Measurements from ENCODE around the gene BCAS1. TPM values are rescaled to one million over a fixed set of nuclear protein-coding genes. Genes with fewer than 3 reads are reported as not detected.

BCAS1 gene
- total RNA-seq, 1 donor from 2014 or later: not detected

DNA sequence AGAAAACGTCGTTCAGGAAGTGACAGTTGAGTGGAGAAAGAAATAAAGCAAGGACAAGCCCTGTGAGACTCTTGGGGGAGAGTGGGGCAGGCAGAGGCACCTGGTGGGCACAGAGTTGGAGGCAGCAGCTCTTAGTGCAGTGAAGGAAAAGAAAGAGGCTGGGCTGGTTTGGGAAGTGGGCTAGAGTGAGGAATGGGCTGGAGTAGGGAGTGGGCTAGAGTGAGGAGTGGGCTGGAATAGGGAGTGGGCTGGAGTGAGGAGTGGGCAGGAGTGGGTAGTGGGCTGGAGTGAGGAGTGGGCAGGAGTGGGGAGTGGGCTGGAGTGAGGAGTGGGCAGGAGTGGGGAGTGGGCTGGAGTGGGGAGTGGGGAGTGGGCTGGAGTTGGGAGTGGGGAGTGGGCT is 43.7 kb upstream of the BCAS1 start:
- FAIRE-seq (no peak), DNase-seq (ENCODE audit: low read depth) (no peak)
- H3K4me3 ChIP-seq (ENCODE audit: low read depth, low read length): no peak overlapping the region
- no peaks in the 10 kb centered on the region for H3K27me3 ChIP-seq (ENCODE audit: control insufficient read depth, insufficient read depth, low read length)
- TF ChIP-seq, protein P1, sequence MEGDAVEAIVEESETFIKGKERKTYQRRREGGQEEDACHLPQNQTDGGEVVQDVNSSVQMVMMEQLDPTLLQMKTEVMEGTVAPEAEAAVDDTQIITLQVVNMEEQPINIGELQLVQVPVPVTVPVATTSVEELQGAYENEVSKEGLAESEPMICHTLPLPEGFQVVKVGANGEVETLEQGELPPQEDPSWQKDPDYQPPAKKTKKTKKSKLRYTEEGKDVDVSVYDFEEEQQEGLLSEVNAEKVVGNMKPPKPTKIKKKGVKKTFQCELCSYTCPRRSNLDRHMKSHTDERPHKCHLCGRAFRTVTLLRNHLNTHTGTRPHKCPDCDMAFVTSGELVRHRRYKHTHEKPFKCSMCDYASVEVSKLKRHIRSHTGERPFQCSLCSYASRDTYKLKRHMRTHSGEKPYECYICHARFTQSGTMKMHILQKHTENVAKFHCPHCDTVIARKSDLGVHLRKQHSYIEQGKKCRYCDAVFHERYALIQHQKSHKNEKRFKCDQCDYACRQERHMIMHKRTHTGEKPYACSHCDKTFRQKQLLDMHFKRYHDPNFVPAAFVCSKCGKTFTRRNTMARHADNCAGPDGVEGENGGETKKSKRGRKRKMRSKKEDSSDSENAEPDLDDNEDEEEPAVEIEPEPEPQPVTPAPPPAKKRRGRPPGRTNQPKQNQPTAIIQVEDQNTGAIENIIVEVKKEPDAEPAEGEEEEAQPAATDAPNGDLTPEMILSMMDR (IDR thresholded peaks at IDR 0.05; ENCODE audit: insufficient read depth, low read length, severe bottlenecking): no peak
- H3K36me3 ChIP-seq (ENCODE audit: control insufficient read depth, insufficient read depth, low read length): no peaks in the 10 kb centered on the region

DNA sequence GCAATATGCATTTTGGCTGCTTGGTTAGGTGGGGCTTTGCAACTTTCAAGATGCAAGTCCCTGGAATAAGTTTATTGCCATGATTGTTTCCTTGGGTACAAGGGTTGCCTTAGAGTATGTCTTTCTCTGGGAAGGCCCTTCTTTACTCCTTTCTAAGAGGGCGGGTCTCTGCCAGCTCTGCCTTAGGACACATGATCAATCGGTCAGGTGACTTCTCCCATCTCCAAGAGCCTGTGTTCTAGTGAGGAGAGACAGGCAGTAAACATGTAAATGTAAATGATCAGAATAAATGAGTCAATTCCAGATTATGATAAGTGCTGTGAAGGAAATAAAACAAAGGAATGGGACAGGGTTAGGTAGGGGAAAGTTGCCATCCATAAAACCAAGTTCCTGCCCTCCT is 43.2 kb upstream of the BCAS1 start:
- FAIRE-seq (no peak), DNase-seq (ENCODE audit: low read depth) (no peak)
- H3K36me3 ChIP-seq (ENCODE audit: control insufficient read depth, insufficient read depth, low read length): no peaks in the 10 kb centered on the region
- H3K4me3 ChIP-seq (ENCODE audit: low read depth, low read length): no peak overlapping the region
- H3K27me3 ChIP-seq (ENCODE audit: control insufficient read depth, insufficient read depth, low read length): no peaks in the 10 kb centered on the region
- TF ChIP-seq, protein P1 (IDR thresholded peaks at IDR 0.05; ENCODE audit: insufficient read depth, low read length, severe bottlenecking): no peak

DNA sequence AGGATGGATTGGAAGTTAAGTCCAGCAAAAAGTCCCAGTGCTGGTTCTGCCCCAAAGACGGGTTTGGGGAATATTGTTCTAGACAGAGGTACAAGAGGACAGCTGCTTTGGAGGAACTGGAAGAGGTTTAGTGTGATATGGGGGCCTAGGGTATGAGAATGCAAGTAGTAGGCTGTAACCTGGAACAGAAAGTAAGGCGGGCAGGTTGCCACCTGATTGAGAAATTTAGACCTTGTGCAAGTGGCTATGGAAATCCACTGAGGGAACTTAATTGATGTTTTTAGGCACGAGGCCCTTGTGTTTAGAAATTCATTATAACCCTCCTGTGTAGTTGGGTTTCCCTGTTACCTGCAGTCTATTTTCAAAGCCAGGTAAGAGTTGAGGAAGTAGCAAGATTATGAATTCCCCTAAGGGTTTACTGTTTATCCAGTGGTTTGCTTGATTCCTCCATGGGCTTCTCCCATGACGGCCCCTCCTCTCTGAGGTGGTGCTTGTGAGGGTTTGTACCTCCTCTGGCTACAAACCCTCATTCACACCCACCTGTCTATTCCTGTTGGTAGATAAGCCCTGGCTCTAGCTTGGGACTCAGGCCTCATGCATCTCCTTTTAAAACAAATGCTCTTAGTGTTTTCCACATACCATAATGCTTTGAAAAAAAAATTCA is 42.0 kb upstream of the BCAS1 start:
- H3K4me3 ChIP-seq (ENCODE audit: low read depth, low read length): no peak overlapping the region
- DNase-seq (ENCODE audit: low read depth) (no peak), FAIRE-seq (no peak)
- TF ChIP-seq, protein P1 (IDR thresholded peaks at IDR 0.05; ENCODE audit: insufficient read depth, low read length, severe bottlenecking): no peak
- no peaks in the 10 kb centered on the region for H3K36me3 ChIP-seq (ENCODE audit: control insufficient read depth, insufficient read depth, low read length)
- H3K27me3 ChIP-seq (ENCODE audit: control insufficient read depth, insufficient read depth, low read length): no peaks in the 10 kb centered on the region

DNA sequence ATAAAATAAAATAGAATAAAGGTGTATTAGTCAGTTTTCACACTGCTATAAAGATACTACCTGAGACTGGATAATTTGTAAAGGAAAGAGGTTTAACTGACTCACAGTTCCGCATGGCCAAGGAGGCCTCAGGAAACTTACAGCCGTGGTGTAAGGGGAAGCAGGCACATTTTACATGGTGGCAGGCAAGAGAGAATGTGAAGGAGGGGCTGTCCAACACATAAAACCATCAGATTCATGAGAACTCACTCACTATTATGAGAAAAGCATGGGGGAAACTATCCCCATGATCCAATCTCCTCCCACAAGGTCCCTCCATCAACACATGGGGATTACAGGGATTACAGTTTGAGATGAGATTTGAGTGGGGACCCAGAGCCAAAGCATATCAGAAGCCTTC is 41.1 kb upstream of the BCAS1 start:
- no peak for DNase-seq (ENCODE audit: low read depth)
- Histone ChIP-seq H3K27me3 (ENCODE audit: control insufficient read depth, insufficient read depth, low read length) (no peaks in the 10 kb centered on the region), H3K4me3 (ENCODE audit: low read depth, low read length) (no peak overlapping the region), H3K36me3 (ENCODE audit: control insufficient read depth, insufficient read depth, low read length) (no peaks in the 10 kb centered on the region)
- FAIRE-seq: no peak
- TF ChIP-seq, protein P1 (IDR thresholded peaks at IDR 0.05; ENCODE audit: insufficient read depth, low read length, severe bottlenecking): no peak

DNA sequence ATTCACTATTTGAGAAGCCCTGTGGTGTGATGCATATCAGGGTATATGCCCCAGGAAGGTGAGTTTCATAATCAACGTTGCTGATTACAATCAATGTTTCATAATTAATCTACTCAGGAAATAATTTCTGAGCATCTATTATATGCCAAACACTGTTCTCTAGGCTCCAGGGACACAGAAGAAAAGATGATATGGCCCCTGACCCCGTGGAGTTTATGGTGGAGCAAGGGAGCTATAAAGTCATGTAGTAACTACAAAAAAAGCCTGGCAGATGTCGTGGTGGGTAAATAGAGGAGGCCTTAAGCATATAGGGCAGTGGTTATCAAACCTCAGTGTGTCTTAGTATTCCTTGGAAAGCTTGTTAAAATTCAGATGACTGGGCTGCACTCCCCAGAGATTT is 40.1 kb upstream of the BCAS1 start:
- DNase-seq (ENCODE audit: low read depth) (no peak), FAIRE-seq (no peak)
- TF ChIP-seq, protein P1 (IDR thresholded peaks at IDR 0.05; ENCODE audit: insufficient read depth, low read length, severe bottlenecking): no peak
- Histone ChIP-seq H3K27me3 (ENCODE audit: control insufficient read depth, insufficient read depth, low read length) (no peaks in the 10 kb centered on the region), H3K4me3 (ENCODE audit: low read depth, low read length) (no peak overlapping the region), H3K36me3 (ENCODE audit: control insufficient read depth, insufficient read depth, low read length) (no peaks in the 10 kb centered on the region)

DNA sequence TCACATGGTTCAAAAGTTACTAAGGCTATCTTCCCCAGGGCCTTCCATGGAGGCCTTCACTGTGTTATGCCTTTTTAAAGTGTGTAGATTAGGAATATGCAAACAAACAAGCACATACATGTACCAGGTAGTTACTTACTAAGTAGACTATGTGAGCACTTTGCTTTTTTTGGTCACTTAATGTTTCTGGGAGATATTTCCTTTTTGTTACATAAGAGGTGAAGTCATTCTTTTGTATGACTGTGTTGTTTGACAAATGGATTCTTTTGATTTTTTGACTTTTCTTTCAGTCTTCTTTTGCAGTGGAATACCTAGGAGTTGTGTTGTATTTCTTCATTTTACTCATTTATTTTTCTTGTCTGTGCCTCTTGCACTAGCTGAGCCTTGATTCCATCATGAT is 39.6 kb upstream of the BCAS1 start:
- no peak overlapping the region for H3K4me3 ChIP-seq (ENCODE audit: low read depth, low read length)
- TF ChIP-seq, protein P1 (IDR thresholded peaks at IDR 0.05; ENCODE audit: insufficient read depth, low read length, severe bottlenecking): no peak
- no peaks in the 10 kb centered on the region for H3K36me3 ChIP-seq (ENCODE audit: control insufficient read depth, insufficient read depth, low read length)
- DNase-seq (ENCODE audit: low read depth) (peak; percentile 95), FAIRE-seq (no peak)
- H3K27me3 ChIP-seq (ENCODE audit: control insufficient read depth, insufficient read depth, low read length): no peaks in the 10 kb centered on the region

All from bronchial epithelial cell (primary cell).